ENCODE measurements around the gene OXT.

Gene OXT

GRCh38 chr20:3102575-3103368 is 31.4 kb downstream of the OXT start:
- DNase-seq (ENCODE audit: low spot score), result no peak
- H3K4me3 ChIP-seq, result no peak overlapping the region
- TF ChIP-seq CTCF (IDR thresholded peaks at IDR 0.05), result no peak
- no peak overlapping the region for H3K27ac ChIP-seq

- Histone ChIP-seq H3K27ac (no peak overlapping the region), H3K4me3 (no peak overlapping the region)
- TF ChIP-seq CTCF (IDR thresholded peaks at IDR 0.05), result no peak
- DNase-seq (ENCODE audit: low spot score), result no peak
These were observed 32.1 kb downstream of the OXT start for GRCh38 chr20:3103369-3104032.

GRCh38 chr20:3105256-3106137 is 34.1 kb downstream of the OXT start:
- Histone ChIP-seq H3K27ac (no peak overlapping the region), H3K4me3 (no peak overlapping the region)
- no peak for TF ChIP-seq CTCF (IDR thresholded peaks at IDR 0.05)
- DNase-seq (ENCODE audit: low spot score), result no peak

GRCh38 chr20:3106185-3106584 is 34.8 kb downstream of the OXT start:
- Histone ChIP-seq H3K4me3 (no peak overlapping the region), H3K27ac (no peak overlapping the region)
- no peak for DNase-seq (ENCODE audit: low spot score)
- TF ChIP-seq CTCF (IDR thresholded peaks at IDR 0.05), result no peak

GRCh38 chr20:3106658-3107463 is 35.4 kb downstream of the OXT start:
- Histone ChIP-seq H3K4me3 (no peak overlapping the region), H3K27ac (no peak overlapping the region)
- no peak for TF ChIP-seq CTCF (IDR thresholded peaks at IDR 0.05)
- no peak for DNase-seq (ENCODE audit: low spot score)

- H3K27ac ChIP-seq, result no peak overlapping the region
- no peak overlapping the region for H3K4me3 ChIP-seq
- TF ChIP-seq CTCF (IDR thresholded peaks at IDR 0.05), result no peak
These were observed 36.1 kb downstream of the OXT start for GRCh38 chr20:3107464-3108025.

More at GRCh38 chr20:3107464-3108025, 36.1 kb downstream of the OXT start:
- no peak for DNase-seq (ENCODE audit: low spot score)

All from coronary artery (tissue), 2 donors.